Right renal pelvis (tissue), 4 donors: Measurements from ENCODE around the gene PDE10A. TPM values are rescaled to one million over a fixed set of nuclear protein-coding genes. Genes with fewer than 3 reads are reported as not detected.
A peak's percentile ranks its signal among the peaks of the same experiment; 100 is the strongest.

Source experiments
- DNase-seq, 4 donors: peaks; one replicate each; pipeline ENCODE4 v3.0.0-alpha.2; 2013; ENCODE audit warnings: low read depth in 4 of 4, low spot score in 3 of 4, missing footprints in 1 of 4
- polyA plus RNA-seq, 4 donors: library from polyadenylated mRNA; unstranded; fragments of 120-200 nt; gene quantifications; one replicate each; pipeline ENCODE4 v1.2.1, GENCODE V29; 2013; ENCODE audit not compliant: insufficient read length in 4 of 4

Gene PDE10A
- polyA plus RNA-seq, 4 donors: 20.2 to 24.2 (median 20.5) TPM

DNA sequence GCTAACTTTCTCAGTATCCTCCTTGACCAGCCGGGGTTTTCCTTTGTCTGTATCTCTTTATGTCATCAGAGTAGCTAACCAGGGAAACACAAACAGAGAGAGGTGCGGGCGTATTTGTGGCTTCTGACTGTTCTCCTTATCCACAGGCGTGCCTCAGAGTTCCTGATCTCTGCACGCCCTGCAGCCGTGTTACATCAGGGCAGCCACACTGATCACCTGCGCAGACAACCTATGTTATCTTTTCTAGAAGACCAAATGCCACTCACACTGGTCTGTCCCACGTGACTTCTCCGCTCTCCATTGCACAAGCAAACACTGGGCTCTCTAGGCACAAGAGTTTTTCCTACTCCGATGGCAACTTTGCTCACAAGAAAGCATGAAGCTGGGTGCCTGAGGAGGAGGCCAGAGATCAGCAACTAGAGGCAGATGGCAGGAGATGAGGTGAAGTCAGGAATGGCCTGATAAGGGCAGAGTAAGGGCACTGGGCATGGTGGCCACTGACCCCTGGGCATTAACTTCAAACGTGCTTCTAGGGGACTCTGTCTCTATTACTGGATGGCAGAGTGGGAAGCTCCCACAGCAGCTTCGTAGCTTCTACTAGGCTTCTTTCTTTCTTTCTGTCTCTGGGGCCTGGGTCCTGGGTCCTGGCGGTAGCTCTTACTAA, 4.5 kb downstream of the PDE10A start:
- no peak for DNase-seq

DNA sequence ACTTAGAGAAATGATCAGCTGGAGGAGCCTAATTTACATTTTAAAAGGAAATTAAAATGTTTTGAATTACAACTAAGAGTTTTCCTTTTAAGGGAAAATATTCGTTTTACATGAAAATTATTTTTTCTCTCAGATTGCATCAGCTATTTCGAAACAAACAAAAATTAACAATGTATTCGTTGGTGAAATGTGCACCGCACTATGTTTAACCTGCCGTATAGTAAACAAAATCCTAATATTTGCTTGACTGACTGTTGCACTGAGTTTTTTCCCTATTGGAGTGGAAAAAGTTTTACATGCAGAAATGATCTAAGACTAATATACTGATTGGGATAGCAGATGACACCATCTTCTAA, 5.7 kb downstream of the PDE10A start:
- no peak for DNase-seq

GRCh38 chr6:165656581-165657324, 6.3 kb downstream of the PDE10A start:
- no peak for DNase-seq

DNA sequence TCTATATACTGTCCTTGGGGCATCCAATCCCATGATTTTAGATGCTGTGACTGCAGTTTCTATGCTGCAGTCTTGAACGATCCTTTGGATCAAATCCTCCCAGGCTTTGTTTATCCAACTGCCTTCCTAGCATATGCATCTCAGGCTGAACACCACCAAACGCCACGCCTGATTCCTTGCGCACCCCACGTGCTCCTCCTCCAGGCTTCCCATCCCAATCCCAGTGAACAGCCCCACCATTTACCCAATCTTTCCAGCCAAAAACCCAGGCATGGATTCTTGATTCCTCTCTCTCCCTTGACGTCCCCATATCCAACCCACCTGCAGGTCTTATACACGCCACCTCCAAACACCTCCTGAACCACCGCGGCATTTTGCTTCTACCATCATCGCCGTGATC, 7.8 kb downstream of the PDE10A start:
- DNase-seq: no peak

- no peak for DNase-seq
These were observed 8.9 kb downstream of the PDE10A start for GRCh38 chr6:165654144-165654543.

GRCh38 chr6:165653607-165654006, 9.4 kb downstream of the PDE10A start:
- DNase-seq: no peak

- DNase-seq: no peak
These were observed 9.8 kb downstream of the PDE10A start for GRCh38 chr6:165653196-165653595.

DNA sequence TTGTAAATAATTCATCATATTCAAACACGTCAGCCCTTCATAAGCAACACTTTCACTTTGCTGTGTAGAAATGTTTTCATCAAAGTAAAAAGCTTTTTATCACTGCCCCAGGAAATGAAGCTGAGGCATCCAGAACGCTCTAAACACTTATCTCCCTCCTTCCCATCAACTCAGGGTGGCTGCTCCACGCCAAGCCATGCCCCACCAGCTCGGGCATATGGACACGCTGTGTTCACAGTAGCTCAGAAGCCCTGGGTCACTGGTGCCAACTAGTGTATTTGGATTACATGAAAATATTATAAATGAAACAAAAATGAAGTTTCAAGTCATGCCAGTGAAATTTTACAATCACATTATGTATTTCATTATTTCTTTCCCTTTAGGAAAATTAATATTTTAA, 10.3 kb downstream of the PDE10A start:
- DNase-seq: no peak

DNA sequence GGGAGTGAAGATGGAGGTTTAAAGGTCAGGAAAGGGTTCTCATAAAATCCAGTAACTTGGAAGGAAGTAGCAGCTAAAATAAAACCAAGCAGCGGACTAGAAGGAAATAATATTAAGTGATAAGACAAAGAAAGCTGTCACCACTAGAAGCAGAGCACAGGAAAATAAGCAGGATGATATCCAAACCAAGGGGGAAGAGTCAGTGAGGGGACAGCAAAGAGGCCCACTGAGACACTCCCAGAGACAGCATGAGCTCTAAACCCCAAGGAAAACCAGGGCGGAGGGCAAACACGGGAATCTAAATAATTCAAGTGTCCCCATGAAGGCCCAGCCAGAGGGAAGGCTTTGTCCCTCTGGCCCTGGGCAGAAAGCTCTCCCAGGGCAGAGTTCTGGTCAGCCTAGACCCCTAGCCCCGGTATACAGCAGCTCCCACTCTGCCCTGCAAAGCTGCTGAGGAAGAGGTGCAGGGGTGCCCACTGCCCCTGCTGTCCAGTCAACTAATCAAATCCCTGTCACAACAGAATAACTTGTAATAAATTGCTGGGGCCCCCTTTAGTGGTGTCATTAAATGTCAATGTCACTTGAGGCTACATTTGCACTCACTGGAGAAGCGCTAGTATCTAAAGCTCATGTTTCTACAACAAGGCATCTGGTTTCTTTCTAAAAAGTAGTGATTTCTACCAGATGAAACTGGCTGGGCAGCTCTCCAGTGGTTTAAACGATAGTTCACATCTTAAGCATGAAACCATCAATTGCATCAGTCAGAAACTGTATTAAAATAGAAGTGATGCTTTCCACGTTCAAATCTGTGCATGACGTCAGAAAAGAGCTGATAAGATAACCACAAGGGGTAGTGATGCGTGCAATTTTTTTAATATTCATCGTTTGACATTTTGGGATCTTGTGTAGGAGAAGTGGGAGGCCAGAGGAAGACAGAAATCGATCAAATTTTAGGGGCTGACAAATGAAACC, 13.6 kb downstream of the PDE10A start:
- peak in 1 of 4 donors; percentile 36 for DNase-seq

DNA sequence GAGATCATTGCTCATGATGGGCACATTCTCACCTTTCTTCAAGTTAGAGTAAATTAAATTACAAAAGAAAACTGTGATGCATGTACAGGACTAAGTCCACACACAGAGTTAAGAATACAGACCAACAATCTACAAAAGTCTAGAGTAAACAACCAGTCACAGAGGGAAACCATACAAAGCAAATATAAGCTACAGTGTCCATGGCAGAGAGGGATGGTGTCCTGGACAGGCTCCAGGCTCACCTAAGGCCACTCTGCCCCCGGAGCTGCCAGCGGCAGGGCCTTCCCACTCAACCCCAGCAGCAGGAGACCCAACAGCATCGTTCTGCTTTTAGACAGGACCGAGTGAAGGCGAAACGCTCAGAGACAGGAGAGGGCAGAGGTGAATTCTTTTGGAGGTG, 16.0 kb downstream of the PDE10A start:
- DNase-seq: no peak

DNA sequence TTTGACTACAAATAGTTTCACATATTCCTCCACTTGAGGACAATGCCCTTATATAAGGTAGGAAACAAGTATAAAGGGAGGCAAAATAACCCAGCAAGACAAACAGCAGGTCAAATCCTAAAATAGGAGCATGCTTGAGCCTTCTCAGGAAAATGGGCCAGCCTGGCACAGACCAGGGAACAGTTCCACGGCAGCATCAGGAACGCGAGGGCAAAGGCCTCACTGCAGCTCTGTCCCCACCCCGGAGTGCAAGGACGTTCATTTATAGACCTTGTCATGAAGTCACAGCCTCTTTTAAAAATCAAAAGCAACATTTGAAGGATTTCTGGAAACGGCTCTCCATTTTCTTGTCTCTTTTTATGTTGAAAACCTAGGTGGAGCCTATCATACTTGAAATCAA, 17.1 kb downstream of the PDE10A start:
- no peak for DNase-seq

- no peak for DNase-seq
These were observed 18.3 kb downstream of the PDE10A start for GRCh38 chr6:165644586-165645266.

GRCh38 chr6:165643015-165643414, 20.0 kb downstream of the PDE10A start:
- DNase-seq: no peak

DNA sequence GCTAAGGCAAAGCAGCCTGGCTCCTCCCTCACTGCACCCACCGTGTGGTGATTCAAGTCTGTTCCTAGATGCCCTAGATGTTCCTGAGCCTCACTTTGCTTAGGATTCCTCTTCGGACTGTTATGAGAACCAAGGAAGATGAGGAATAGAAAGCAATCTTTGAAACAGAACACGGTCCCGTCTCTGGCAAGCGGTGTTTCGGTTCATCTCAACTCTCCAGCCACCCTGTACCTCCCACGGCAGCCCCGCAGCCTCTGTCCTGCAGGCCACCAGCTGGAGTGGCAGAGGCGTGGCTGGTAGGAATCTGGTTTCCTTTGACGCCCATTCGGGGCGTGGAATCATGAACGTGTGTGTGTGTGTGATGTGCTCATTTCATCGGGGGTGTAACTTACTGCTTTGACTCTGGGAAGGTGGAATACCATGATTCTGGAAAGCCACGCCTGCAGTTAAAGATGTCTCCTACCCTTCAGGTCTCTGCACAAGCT, 21.3 kb downstream of the PDE10A start:
- no peak for DNase-seq

GRCh38 chr6:165640806-165641205, 22.2 kb downstream of the PDE10A start:
- no peak for DNase-seq

DNA sequence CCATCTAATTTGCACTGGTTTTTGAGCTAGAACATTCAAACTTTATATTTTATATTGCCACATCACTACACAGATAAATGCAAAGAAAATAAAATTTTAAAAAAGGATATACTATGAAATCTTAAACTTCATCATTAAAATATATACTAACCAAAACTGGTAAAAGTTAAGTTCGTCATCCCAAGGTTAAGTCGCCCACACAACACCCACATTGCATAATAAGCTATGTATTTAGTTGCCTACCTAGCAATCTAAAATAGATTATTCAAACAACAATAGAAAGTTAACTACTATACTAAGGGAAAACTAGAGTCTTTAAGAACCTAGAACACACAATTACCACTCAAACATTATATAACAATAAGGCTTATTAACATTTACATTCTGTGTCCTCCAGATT, 24.5 kb downstream of the PDE10A start:
- DNase-seq: no peak

GRCh38 chr6:165637586-165637985, 25.5 kb downstream of the PDE10A start:
- DNase-seq: no peak

DNA sequence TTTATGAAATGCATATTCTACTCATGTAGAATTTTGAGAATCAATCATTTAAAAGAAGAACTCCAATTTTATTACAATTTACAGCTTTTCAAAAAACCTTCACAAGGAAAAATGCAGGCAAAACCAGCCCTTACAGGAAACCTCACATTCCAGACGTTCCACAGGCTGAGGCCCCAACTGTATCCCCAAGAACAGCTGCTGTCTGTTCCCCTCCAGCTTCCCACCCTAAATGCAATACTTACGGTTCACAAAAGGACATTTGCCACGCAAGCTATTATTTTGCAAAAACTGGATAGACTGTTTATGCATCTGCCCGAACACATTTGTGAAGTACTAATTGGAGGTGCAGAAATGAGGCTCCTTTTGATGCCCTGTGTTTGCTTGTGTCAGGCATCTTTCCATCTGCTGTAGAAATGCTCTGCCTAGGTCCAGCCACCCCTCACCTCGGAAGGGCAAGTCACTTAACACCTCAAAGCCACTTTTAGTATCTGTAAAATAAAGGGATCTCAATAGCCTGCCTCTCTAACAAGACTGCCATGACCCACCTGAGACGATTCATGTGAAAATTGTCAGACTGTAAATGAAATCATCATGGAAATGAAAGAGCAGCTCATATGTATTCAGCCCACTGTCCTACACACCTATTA, 26.5 kb downstream of the PDE10A start:
- no peak for DNase-seq

DNA sequence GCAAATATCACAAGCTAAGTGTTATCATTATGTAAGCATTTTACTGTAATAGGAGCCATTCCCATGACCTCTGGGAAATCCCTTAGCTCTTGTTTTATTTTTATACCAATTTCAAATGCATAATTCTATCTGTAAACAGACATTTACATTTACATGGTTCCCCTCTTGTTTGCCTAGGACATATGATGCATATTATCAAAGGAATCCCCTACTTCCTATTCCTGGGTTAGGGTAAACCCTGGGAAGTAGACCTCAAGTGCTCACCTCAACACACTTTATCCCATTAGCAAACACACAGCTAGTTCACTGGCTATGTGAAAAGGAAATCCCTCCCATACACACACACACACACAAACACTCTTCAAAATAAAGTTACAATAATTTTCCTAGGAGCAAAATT, 27.1 kb downstream of the PDE10A start:
- no peak for DNase-seq
